CD4-positive, alpha-beta T cell (primary cell): Measurements from ENCODE around the gene TBC1D19. TPM values are rescaled to one million over a fixed set of nuclear protein-coding genes. Genes with fewer than 3 reads are reported as not detected.

Source experiments
- ATAC-seq: fragments of 200-7000 bp; cut with Tn5 transposase; one replicate; pipeline ENCODE4 v1.10.0; 2022; ENCODE audit warnings: mild to moderate bottlenecking; ENCODE audit not compliant: poor library complexity
- CTCF ChIA-PET: fragments of 350-600 bp; sonication (Branson Sonifier 250); formaldehyde crosslinking; loops from one replicate; lab custom pipeline; 2021; ENCODE audit warnings: antibody characterized with exemption, inconsistent platforms; lab: Charles Lee
- POLR2A ChIA-PET: fragments of 350-600 bp; sonication (Branson Sonifier 250); formaldehyde crosslinking; loops from one replicate; lab custom pipeline; 2021; ENCODE audit warnings: antibody characterized with exemption, inconsistent platforms; lab: Charles Lee
- DNase-seq, 14 experiments: peaks; one replicate each; pipeline ENCODE4 v3.0.0-alpha.2; 2013 to 2020; ENCODE audit warnings: mixed read lengths in 2 of 14
- H3K27ac ChIP-seq, 2 donors: one replicate each; pipeline versions ENCODE4 v1.5.1 to v1.7.0; 2013; ENCODE audit warnings: low read length in 2 of 2, low read depth in 1 of 2, mild to moderate bottlenecking in 1 of 2
- H3K27me3 ChIP-seq, 2 experiments: 1 replicate in 1 of 2; 2 replicates in 1 of 2; pipeline versions ENCODE4 v1.6.1 to v1.7.0; 2013; ENCODE audit warnings: low read length in 2 of 2, control low read depth in 1 of 2, mild to moderate bottlenecking in 1 of 2, moderate library complexity in 1 of 2; ENCODE audit not compliant: insufficient read depth in 2 of 2, control insufficient read depth in 1 of 2
- H3K36me3 ChIP-seq: one replicate; pipeline ENCODE4 v1.6.1; 2013; ENCODE audit warnings: low read length, control low read depth; ENCODE audit not compliant: insufficient read depth
- H3K4me1 ChIP-seq: one replicate; pipeline ENCODE4 v1.6.1; 2013; ENCODE audit warnings: low read length, control low read depth; ENCODE audit not compliant: insufficient read depth
- H3K4me3 ChIP-seq: one replicate; pipeline ENCODE4 v1.5.1; 2013; ENCODE audit warnings: mild to moderate bottlenecking, low read length, moderate library complexity
- H3K9me3 ChIP-seq, 2 experiments: 1 replicate in 1 of 2; 2 replicates in 1 of 2; pipeline versions ENCODE4 v1.6.1 to v1.7.0; 2013; ENCODE audit warnings: low read length in 2 of 2, mild to moderate bottlenecking in 2 of 2, control low read depth in 1 of 2, moderate library complexity in 1 of 2; ENCODE audit not compliant: control insufficient read depth in 1 of 2, insufficient read depth in 1 of 2
- H3K27ac Mint-ChIP-seq: one replicate; pipeline ENCODE4 v1.8.0; 2020; ENCODE audit warnings: mixed read lengths
- H3K27me3 Mint-ChIP-seq: one replicate; pipeline ENCODE4 v1.8.0; 2021; ENCODE audit warnings: mixed read lengths
- H3K36me3 Mint-ChIP-seq: one replicate; pipeline ENCODE4 v1.8.0; 2021; ENCODE audit warnings: low read depth, mixed read lengths
- H3K4me1 Mint-ChIP-seq: one replicate; pipeline ENCODE4 v1.8.0; 2021; ENCODE audit warnings: low read depth, mixed read lengths
- H3K4me3 Mint-ChIP-seq: one replicate; pipeline ENCODE4 v1.8.0; 2020; ENCODE audit warnings: mild to moderate bottlenecking, mixed read lengths
- H3K9me3 Mint-ChIP-seq: one replicate; pipeline ENCODE4 v1.8.0; 2020; ENCODE audit warnings: mixed read lengths
- intact Hi-C, 2 experiments: fragments of 100-400 bp; cut with DNase I in 1 of 2; cut with micrococcal nuclease in 1 of 2; formaldehyde crosslinking; loops; one replicate each; pipeline versions ENCODE4 v1.15.1 to v1.9.0; 2023 to 2025; cut with DNase I, micrococcal nuclease
- total RNA-seq, 174 experiments: library from RNA in 2 of 174; stranded (reverse) in 2 of 174; gene quantifications; one replicate each; pipeline ENCODE4 v1.2.3 and lab custom pipeline; 2021 to 2026
- TF ChIP-seq, protein P1 (sequence below): fragments of 200-600 bp; IDR thresholded peaks from one replicate; pipeline ENCODE4 v1.8.0; 2022; ENCODE audit warnings: antibody characterized with exemption, mild to moderate bottlenecking

TBC1D19 gene
- total RNA-seq, 2 experiments from 2014 or later: 4.0 to 4.8 TPM

DNA sequence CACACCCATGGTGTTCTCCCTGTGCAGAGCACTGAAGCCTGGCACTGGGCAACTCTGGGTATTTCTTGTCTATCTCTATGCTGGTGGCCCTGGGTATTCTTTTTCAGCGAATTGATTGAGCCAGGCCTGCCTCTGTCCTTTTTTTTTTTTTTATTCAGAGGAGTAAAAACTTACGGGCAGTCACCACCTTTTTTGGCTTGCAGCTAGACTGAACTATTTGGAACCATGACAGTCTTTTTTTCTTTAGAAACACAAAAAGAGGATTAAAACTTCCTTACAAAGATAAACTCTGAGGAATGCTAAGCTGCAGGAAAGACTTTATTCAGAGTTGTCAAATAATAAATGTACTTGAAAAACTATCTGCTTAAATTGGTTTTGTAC is 157.6 kb downstream of the TBC1D19 start:
- ATAC-seq (no peak), DNase-seq (no peak)
- H3K4me1 ChIP-seq: no peaks in the 10 kb centered on the region
- Mint-ChIP-seq H3K27me3 (no peaks in the 10 kb centered on the region), H3K4me1 (no peaks in the 10 kb centered on the region), H3K9me3 (no peaks in the 10 kb centered on the region), H3K36me3 (peaks cover 50% of the 10 kb centered on the region), H3K27ac (no peak overlapping the region), H3K4me3 (no peak overlapping the region)
- POLR2A ChIA-PET: no interaction called here
- peaks cover 0 to 6% of the 10 kb centered on the region in 2 experiments for H3K9me3 ChIP-seq
- TF ChIP-seq, protein P1, sequence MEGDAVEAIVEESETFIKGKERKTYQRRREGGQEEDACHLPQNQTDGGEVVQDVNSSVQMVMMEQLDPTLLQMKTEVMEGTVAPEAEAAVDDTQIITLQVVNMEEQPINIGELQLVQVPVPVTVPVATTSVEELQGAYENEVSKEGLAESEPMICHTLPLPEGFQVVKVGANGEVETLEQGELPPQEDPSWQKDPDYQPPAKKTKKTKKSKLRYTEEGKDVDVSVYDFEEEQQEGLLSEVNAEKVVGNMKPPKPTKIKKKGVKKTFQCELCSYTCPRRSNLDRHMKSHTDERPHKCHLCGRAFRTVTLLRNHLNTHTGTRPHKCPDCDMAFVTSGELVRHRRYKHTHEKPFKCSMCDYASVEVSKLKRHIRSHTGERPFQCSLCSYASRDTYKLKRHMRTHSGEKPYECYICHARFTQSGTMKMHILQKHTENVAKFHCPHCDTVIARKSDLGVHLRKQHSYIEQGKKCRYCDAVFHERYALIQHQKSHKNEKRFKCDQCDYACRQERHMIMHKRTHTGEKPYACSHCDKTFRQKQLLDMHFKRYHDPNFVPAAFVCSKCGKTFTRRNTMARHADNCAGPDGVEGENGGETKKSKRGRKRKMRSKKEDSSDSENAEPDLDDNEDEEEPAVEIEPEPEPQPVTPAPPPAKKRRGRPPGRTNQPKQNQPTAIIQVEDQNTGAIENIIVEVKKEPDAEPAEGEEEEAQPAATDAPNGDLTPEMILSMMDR: no peak
- H3K4me3 ChIP-seq: no peak overlapping the region
- intact Hi-C loops: no loop called here
- no peak overlapping the region for H3K27ac ChIP-seq
- no peaks in the 10 kb centered on the region for H3K27me3 ChIP-seq
- CTCF ChIA-PET: no interaction called here
- H3K36me3 ChIP-seq: no peaks in the 10 kb centered on the region

DNA sequence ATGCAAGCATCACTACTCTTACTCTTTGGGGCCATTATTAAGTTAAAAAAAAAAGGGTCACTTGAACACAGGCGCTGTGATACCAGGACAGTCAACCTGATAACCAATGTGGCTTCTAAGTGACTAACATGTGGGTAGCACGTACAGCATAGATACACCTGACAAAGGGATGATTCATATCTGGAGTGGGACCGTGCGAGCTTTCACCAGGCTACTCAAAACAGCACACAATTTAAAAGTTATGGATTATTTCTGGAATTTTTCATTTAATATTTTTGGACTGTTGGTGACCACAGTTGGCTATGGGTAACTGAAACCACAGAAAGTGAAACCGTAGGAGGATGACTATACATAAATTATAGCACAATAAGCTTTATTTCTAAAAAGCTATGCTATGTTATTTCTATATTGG is 162.9 kb downstream of the TBC1D19 start:
- no peak overlapping the region for H3K27ac ChIP-seq
- H3K36me3 Mint-ChIP-seq: peaks cover 71% of the 10 kb centered on the region
- H3K4me3 Mint-ChIP-seq: no peak overlapping the region
- CTCF ChIA-PET: no interaction called here
- H3K4me1 Mint-ChIP-seq: no peaks in the 10 kb centered on the region
- H3K9me3 Mint-ChIP-seq: no peaks in the 10 kb centered on the region
- peak in 2 of 14 experiments; percentile 3 to 8 for DNase-seq
- intact Hi-C loops: no loop called here
- no peak for ATAC-seq
- peaks cover 8% of the 10 kb centered on the region for H3K36me3 ChIP-seq
- H3K4me1 ChIP-seq: no peaks in the 10 kb centered on the region
- H3K27me3 ChIP-seq: no peaks in the 10 kb centered on the region
- H3K9me3 ChIP-seq: peaks cover 0 to 6% of the 10 kb centered on the region in 2 experiments
- H3K27ac Mint-ChIP-seq: no peak overlapping the region
- no peaks in the 10 kb centered on the region for H3K27me3 Mint-ChIP-seq
- H3K4me3 ChIP-seq: no peak overlapping the region
- POLR2A ChIA-PET: no interaction called here
- TF ChIP-seq, protein P1: no peak

DNA sequence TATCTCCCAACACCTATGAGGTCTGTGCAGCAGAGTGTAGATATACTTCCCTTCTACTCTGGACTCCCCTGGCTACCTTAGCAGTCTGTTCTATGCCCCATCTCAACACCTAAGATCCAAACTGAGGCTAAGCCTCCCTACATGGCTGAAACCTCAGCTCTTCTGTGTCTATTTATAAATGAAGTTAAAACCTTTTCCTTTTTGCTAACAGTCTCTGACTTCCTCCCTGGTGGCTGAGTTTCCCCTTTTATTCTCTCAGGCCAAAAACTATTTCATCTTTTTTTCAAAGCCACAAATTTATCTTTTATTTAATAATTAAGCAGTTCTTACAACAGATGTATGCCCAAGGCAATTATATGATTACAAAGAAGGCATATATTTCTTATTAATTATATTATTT is 164.9 kb downstream of the TBC1D19 start:
- ATAC-seq (no peak), DNase-seq (no peak)
- H3K9me3 ChIP-seq: no peaks in the 10 kb centered on the region
- H3K36me3 Mint-ChIP-seq: peaks cover 53% of the 10 kb centered on the region
- H3K4me1 Mint-ChIP-seq: no peaks in the 10 kb centered on the region
- H3K36me3 ChIP-seq: peaks cover 11% of the 10 kb centered on the region
- no peaks in the 10 kb centered on the region for H3K4me1 ChIP-seq
- no peak overlapping the region for H3K27ac Mint-ChIP-seq
- H3K27ac ChIP-seq: no peak overlapping the region
- ChIA-PET POLR2A (no interaction called here), CTCF (no interaction called here)
- TF ChIP-seq, protein P1: no peak
- no peaks in the 10 kb centered on the region for H3K27me3 Mint-ChIP-seq
- no peak overlapping the region for H3K4me3 ChIP-seq
- intact Hi-C loops: no loop called here
- no peaks in the 10 kb centered on the region for H3K27me3 ChIP-seq
- H3K9me3 Mint-ChIP-seq: no peaks in the 10 kb centered on the region
- H3K4me3 Mint-ChIP-seq: no peak overlapping the region
